ENCODE measurements around the gene SERPINB1.

Gene SERPINB1

DNA sequence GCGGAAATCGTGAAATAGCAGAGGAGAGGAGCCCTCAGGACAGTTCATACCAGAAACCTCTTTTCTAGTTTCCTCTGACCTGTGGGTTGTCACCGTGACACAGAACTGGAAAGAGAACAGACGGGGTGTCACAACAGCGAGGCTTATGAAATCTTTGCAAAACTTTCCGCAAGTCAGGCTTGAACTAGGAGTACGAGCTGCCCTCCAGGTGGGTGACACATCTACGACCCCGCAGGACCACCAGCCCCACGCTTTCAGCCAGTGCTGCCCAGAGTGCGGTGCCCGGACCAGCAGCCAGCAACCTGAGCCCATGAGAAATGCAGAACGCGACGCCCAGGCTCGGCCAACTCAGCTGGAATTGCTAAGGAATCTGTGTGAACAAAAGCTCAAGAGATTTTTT is 45.7 kb downstream of the SERPINB1 start:
- DNase-seq (ENCODE audit: insufficient read length) (no peak), FAIRE-seq (no peak)
- TF ChIP-seq POLR2AphosphoS5 (IDR thresholded peaks at IDR 0.05; ENCODE audit: low read depth, low read length) (no peak), POLR2A (IDR thresholded peaks at IDR 0.05; ENCODE audit: low read depth, low read length) (no peak), TAF1 (IDR thresholded peaks at IDR 0.05; ENCODE audit: borderline replicate concordance, low read depth, low read length) (no peak)

- TF ChIP-seq POLR2AphosphoS5 (IDR thresholded peaks at IDR 0.05; ENCODE audit: low read depth, low read length) (no peak), TAF1 (IDR thresholded peaks at IDR 0.05; ENCODE audit: borderline replicate concordance, low read depth, low read length) (no peak)
- FAIRE-seq (no peak), DNase-seq (ENCODE audit: insufficient read length) (no peak)
These were observed 46.5 kb downstream of the SERPINB1 start for GRCh38 chr6:2795162-2795561.

DNA sequence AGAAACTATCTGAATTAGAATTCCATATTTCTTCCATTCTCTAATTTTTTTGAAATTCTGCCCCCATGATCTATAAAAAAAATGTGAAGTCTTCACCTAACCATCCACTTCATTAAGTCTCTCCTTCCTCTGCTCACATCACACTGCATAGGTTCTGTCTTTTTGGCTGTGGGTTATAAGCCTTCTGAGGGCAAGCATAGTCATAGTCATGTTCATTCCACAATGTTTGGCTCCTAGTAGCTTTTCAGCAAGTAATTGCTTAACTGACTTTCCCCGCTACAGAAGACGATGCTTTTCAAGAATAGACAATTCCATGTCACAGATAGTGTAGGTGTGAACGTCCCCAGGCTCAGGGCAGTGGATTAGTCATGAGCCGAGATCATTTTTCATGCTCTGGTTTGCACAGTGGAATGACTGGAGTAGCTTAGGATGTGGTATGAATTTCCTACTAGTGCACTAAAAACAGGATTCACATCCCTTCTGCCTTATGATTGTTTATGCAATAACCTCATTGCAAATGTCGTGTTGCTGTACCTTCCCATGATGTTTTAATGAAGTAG is 47.4 kb downstream of the SERPINB1 start:
- no peak for TF ChIP-seq POLR2AphosphoS5 (IDR thresholded peaks at IDR 0.05; ENCODE audit: low read depth, low read length)
- TF ChIP-seq TAF1 (IDR thresholded peaks at IDR 0.05; ENCODE audit: borderline replicate concordance, low read depth, low read length) = no peak
- no peak for TF ChIP-seq POLR2A (IDR thresholded peaks at IDR 0.05; ENCODE audit: low read depth, low read length)
- DNase-seq (ENCODE audit: insufficient read length) (no peak), FAIRE-seq (no peak)

DNA sequence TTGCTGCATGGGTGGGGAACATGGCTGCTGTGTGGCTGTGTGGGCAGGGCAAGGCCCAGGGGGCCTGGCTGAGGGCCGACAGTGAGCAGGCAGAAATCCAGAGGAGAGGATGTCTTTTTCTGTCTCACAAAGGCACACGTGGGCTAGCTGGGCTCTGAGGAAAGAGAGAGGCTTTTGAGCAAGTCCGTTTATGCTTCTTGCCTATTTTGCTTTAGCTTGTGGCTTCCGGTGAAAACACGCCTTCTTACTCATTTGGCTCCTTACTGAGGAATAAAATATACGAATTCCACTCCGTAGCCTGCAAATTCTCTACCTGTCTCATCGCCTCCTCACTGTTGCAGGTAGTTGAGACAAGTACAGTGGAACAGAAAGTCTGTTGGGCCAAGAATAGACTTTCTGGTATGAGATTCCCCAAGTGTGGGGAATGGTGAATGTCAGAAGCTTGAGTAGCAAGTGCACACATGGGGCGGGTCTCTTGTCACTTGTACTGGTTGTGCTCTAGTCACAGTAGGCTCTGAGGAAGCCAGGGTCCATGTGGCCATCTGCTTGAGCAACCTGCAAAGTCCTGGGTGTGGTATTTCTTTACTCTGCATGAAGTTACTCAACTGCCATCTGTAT is 48.0 kb downstream of the SERPINB1 start:
- DNase-seq (ENCODE audit: insufficient read length) (no peak), FAIRE-seq (no peak)
- no peak for TF ChIP-seq TAF1 (IDR thresholded peaks at IDR 0.05; ENCODE audit: borderline replicate concordance, low read depth, low read length)
- no peak for TF ChIP-seq POLR2A (IDR thresholded peaks at IDR 0.05; ENCODE audit: low read depth, low read length)
- no peak for TF ChIP-seq POLR2AphosphoS5 (IDR thresholded peaks at IDR 0.05; ENCODE audit: low read depth, low read length)

GRCh38 chr6:2792330-2793110 is 49.1 kb downstream of the SERPINB1 start:
- TF ChIP-seq POLR2A (IDR thresholded peaks at IDR 0.05; ENCODE audit: low read depth, low read length) (no peak), TAF1 (IDR thresholded peaks at IDR 0.05; ENCODE audit: borderline replicate concordance, low read depth, low read length) (no peak), POLR2AphosphoS5 (IDR thresholded peaks at IDR 0.05; ENCODE audit: low read depth, low read length) (no peak)
- no peak for DNase-seq (ENCODE audit: insufficient read length)
- FAIRE-seq = no peak

DNA sequence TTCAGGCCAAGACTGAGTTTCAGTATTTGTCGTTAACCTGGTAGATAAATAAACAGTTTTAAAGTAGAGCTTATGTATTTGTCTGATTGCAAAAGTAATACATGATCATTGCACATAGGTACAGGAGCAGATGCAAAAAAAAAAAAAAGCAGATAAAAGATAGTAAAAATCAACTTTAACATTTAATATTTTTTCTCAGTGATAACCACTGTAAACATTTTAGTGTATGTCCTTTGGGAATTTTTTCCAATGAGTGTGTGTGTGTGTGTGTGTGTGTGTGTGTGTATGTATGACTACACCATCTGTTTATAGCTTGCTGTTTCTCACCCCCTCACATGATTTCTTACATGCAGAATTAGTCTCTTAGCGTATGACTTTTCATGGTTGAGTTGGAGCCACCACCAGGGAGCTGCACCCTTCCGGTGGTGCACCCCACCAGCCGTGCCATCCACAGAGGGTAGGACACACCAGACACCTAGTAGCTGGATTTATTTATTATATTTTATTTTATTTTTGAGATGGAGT is 50.2 kb downstream of the SERPINB1 start:
- DNase-seq (ENCODE audit: insufficient read length) (no peak), FAIRE-seq (no peak)
- TF ChIP-seq POLR2AphosphoS5 (IDR thresholded peaks at IDR 0.05; ENCODE audit: low read depth, low read length) = no peak
- TF ChIP-seq POLR2A (IDR thresholded peaks at IDR 0.05; ENCODE audit: low read depth, low read length) = no peak
- TF ChIP-seq TAF1 (IDR thresholded peaks at IDR 0.05; ENCODE audit: borderline replicate concordance, low read depth, low read length) = no peak

DNA sequence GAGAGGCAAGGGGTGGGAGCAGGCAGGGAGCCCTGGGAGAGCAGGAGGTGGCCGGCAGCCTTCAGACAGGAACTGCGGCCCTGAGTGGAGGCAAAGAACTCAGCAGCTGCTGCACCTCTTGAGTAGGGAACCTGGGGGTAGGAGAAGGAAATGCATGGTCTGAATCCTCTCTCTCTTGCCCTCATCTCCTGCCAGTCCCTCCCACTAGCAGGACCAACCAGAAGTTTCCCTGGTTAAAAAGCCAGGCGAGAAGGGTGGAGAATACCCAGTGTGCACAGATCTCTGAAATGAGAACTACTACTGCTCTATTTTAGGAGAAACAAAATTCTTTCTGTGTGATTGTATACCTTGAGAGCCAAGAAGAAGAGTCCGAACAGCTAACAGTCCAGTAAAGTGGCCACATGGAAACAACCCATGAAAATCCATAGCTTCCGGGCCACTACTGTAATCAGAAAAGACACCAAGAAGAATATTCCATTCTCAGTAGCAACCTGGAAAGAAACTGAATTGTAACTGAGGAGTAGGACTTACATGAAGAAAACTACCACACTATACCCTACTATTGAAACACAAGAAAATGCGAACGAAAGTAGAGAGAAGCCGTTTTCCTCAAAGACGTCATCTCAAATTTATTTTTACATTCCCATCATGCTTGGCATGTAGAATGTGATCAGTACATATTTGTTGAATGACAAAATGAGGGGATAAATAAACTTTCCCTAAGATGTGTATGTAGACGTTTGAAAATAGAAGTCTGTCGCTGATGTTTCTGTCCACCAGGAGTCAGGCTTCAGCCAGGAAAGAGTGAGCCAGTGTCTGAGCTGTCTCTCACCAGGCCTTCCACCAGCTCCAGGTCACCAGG is 50.8 kb downstream of the SERPINB1 start:
- TF ChIP-seq POLR2AphosphoS5 (IDR thresholded peaks at IDR 0.05; ENCODE audit: low read depth, low read length) = no peak
- TF ChIP-seq POLR2A (IDR thresholded peaks at IDR 0.05; ENCODE audit: low read depth, low read length) = no peak
- TF ChIP-seq TAF1 (IDR thresholded peaks at IDR 0.05; ENCODE audit: borderline replicate concordance, low read depth, low read length) = no peak
- DNase-seq (ENCODE audit: insufficient read length) (peak; percentile 52), FAIRE-seq (peak; percentile 53)

DNA sequence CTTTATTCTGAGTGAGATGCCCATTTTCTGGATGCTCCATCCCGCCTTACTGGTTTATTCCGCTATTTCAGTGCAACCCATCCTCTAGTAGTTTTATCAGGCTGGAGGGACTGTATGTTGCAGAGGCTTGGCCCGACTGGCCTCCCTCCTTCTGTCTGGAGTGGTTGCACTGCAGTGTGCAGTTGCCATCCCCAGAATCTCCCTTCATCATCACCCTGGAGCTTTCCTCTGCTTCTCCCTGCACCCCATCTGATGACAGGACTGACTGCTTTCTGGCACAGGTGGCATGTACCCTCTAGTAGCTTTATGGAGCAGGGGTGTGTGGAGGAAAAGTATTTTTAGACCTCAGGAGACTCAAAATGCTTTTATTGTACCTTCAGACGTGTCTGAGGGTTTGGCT is 55.4 kb downstream of the SERPINB1 start:
- no peak for DNase-seq (ENCODE audit: insufficient read length)
- TF ChIP-seq POLR2AphosphoS5 (IDR thresholded peaks at IDR 0.05; ENCODE audit: low read depth, low read length) (no peak), POLR2A (IDR thresholded peaks at IDR 0.05; ENCODE audit: low read depth, low read length) (no peak), TAF1 (IDR thresholded peaks at IDR 0.05; ENCODE audit: borderline replicate concordance, low read depth, low read length) (no peak)
- FAIRE-seq = no peak

DNA sequence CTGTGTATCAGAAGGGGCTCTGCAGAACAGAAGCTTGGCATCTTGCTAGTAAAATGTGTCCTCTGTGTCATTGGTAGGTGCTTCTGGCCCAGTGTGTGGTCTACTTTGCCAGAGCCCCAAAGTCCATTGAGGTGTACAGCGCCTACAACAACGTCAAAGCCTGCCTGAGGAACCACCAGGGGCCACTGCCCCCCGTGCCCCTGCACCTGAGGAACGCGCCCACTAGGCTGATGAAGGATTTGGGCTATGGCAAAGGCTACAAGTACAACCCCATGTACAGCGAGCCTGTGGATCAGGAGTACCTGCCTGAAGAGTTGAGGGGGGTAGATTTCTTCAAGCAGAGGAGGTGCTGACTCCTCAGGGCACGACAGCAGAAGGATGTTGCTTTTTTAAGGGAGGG is 56.7 kb downstream of the SERPINB1 start:
- DNase-seq (ENCODE audit: insufficient read length) = no peak
- TF ChIP-seq TAF1 (IDR thresholded peaks at IDR 0.05; ENCODE audit: borderline replicate concordance, low read depth, low read length) (no peak), POLR2AphosphoS5 (IDR thresholded peaks at IDR 0.05; ENCODE audit: low read depth, low read length) (no peak), POLR2A (IDR thresholded peaks at IDR 0.05; ENCODE audit: low read depth, low read length) (no peak)
- FAIRE-seq = no peak

- no peak for DNase-seq (ENCODE audit: insufficient read length)
- no peak for FAIRE-seq
- no peak for TF ChIP-seq POLR2AphosphoS5 (IDR thresholded peaks at IDR 0.05; ENCODE audit: low read depth, low read length)
- no peak for TF ChIP-seq TAF1 (IDR thresholded peaks at IDR 0.05; ENCODE audit: borderline replicate concordance, low read depth, low read length)
- no peak for TF ChIP-seq POLR2A (IDR thresholded peaks at IDR 0.05; ENCODE audit: low read depth, low read length)
These were observed 57.6 kb downstream of the SERPINB1 start for GRCh38 chr6:2784061-2784460.
